ENCODE data around the gene IZUMO1. TPM values are rescaled to one million over a fixed set of nuclear protein-coding genes. Genes with fewer than 3 reads are reported as not detected.
A peak's percentile ranks its signal among the peaks of the same experiment; 100 is the strongest.

The IZUMO1 gene
- total and polyA plus RNA-seq, 10 donors = 0.26 to 5.3 (median 1.0) TPM; not detected in 1

DNA sequence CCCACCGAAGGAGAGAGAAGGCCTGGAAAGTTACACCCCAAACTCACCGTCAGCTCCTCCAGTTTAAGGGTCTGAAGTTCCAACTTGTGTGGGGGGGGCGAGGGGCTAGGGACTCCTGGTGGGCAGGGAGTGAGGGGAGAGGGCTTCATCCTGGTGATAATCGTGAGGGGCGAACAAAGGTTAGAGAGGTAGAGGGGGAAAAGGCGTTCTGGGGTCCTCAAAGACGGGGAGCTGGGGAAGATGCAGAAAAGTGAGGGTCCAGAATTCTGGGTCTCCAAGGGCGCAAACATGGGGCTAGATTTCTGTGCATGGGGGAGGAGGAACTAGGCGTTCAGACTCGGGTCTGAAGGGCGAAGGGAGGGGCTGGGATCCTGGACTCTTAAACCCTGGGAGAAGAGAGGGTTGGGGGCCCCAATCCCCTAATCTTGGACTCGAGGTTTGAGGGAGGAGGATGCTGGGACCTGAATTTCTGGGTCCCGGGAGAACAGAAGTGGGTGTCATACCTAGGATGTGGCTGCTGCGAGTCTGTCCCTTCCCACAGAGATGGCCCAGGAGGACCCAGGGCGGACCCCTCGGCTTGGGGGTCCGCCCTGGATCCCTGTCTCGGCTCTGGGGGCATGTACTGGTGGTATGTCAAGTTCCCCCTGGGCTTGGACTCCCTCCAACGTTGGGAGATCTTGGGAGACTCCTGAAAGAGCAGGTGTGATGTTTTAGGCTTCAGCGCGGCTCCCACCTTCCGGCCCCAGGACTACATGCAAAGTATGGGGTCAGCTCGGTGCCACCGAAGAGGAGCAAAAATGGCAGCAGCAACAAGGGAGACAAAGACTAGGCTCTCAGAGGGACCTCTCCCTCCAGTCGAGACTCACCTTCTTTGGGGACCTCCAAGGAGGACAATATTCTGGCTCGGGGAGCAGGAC is 31.7 kb downstream of the IZUMO1 start:
- Histone ChIP-seq H3K36me3 (no peaks in the 10 kb centered on the region), H3K4me1 (peaks cover 16 to 71% (median 44%) of the 10 kb centered on the region in 6 donors), H3K27me3 (replicated peaks in 1 of 7) (no peaks in the 10 kb centered on the region), H3K27ac (peak overlapping the region; percentile 55 to 88 (median 86)), H3K4me3 (peak overlapping the region; percentile 25 to 78 (median 66)), H3K9me3 (peaks cover 0 to 5% (median 0%) of the 10 kb centered on the region in 8 donors)
- TF ChIP-seq POLR2AphosphoS5 (IDR thresholded peaks at IDR 0.05) (no peak), POLR2A (IDR thresholded peaks at IDR 0.05) (no peak)
- TF ChIP-seq, protein P1, sequence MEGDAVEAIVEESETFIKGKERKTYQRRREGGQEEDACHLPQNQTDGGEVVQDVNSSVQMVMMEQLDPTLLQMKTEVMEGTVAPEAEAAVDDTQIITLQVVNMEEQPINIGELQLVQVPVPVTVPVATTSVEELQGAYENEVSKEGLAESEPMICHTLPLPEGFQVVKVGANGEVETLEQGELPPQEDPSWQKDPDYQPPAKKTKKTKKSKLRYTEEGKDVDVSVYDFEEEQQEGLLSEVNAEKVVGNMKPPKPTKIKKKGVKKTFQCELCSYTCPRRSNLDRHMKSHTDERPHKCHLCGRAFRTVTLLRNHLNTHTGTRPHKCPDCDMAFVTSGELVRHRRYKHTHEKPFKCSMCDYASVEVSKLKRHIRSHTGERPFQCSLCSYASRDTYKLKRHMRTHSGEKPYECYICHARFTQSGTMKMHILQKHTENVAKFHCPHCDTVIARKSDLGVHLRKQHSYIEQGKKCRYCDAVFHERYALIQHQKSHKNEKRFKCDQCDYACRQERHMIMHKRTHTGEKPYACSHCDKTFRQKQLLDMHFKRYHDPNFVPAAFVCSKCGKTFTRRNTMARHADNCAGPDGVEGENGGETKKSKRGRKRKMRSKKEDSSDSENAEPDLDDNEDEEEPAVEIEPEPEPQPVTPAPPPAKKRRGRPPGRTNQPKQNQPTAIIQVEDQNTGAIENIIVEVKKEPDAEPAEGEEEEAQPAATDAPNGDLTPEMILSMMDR (IDR thresholded peaks at IDR 0.05 in 8 of 11, conservative IDR thresholded peaks at IDR 0.05 in 3 of 11) = no peak
- DNase-seq = no peak
- intact Hi-C loops (cut with DNase I; ENCODE audit: low total_unique reads) = no loop called here
- WGBS, 5 donors = 55 to 64% (median 59%) methylated on average over 25 to 26 of the region's 26 CpGs

DNA sequence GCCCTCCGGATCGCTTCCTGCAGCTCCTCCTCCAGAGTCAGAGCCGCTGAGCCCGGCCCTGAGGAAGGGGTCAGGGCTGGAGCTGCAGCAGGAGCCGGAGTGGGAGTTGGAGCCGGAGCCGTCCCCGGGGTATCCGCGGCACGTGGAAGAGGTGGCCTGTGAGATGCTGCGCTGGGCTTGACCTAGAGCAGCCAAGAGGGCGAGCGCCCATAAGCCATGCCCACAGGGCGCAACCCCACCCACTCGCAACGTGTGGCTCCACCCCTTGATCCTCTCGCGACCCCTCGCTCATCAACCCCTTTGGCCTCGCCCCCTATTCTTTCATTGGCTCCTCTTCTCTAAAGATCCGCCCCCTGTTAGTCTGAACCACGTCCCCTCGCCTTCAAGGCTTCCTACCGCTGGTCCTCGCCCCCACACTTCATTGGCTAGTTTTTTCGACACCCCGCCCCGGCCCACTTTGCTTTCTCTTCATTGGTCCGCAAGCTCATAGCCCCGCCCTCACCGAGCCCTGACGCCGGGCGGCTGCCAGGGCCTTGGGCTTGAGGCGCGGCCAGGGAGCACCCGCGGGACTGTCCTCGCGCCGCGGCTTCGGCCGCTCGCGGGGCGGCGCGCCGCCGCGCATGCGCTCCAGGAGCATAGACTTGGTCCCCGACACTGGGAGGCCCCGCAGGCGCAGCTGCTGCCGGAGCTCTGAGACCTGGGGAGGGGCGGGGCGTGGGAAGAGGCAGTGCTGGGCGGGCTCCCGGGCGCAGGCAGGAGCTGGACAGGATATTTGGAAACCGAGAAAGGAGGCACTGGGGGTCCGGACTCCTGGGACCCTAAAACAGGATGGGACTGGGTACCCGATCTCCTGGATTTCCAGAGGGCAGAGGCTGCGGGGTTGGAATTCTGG is 32.6 kb downstream of the IZUMO1 start:
- intact Hi-C loops (cut with DNase I; ENCODE audit: low total_unique reads) = no loop called here
- no peak for TF ChIP-seq POLR2A (IDR thresholded peaks at IDR 0.05)
- peak; percentile 67 to 82 (median 79) for TF ChIP-seq POLR2AphosphoS5 (IDR thresholded peaks at IDR 0.05)
- TF ChIP-seq, protein P1 (IDR thresholded peaks at IDR 0.05 in 8 of 11, conservative IDR thresholded peaks at IDR 0.05 in 3 of 11) = peak in 3 of 11 experiments; percentile 5 to 39 (median 17)
- H3K36me3 ChIP-seq = no peaks in the 10 kb centered on the region
- H3K4me3 ChIP-seq = peak overlapping the region; percentile 45 to 78 (median 66)
- H3K27ac ChIP-seq = peak overlapping the region; percentile 55 to 88 (median 86)
- peaks cover 16 to 62% (median 39%) of the 10 kb centered on the region in 6 donors for H3K4me1 ChIP-seq
- peaks cover 0 to 5% (median 0%) of the 10 kb centered on the region in 8 donors for H3K9me3 ChIP-seq
- WGBS, 5 donors = 0 to 1% (median 1%) methylated on average over 30 to 67 of the region's 67 CpGs
- peak; percentile 97 for DNase-seq
- no peaks in the 10 kb centered on the region for H3K27me3 ChIP-seq (replicated peaks in 1 of 7)

DNA sequence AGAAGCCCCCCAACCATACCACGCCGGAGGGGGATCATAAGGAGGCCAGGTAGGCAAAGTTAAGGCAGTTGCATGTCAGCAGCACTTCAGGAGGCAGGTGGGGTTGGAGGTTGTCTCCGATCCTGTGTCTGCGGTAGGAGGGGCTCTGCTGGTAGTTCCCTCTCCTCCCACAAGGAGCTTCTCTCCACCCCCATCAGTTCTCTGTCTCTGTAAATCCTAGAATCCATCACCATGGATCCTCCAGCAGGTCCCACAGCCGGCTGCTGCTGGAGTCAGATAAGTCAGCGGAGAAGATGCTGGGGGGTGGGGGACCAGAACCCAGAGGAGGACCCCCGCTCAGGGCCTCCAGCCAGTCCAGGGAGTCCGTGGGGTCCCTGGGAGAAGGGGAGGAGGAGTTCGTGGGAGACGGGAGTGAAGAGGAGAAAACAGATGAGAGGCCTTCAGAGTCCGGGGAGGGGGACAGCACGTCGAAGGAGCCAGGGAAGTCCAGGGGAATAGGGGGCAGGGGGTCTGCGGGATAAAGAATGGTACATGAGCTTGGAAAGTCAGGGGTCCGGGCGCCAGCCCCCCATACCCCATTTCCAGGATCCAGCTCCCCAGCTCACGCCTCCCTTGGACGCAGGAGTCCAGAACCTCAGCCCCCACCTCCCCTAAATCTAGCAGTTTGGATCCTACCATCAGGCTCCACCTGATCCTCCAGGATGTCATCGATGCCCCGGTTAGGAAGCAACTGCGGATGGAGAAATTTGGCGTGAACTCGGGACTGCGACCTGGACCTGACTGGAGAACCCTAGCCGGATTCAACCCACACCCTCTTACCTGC is 33.5 kb downstream of the IZUMO1 start:
- H3K4me1 ChIP-seq = peaks cover 16 to 53% (median 35%) of the 10 kb centered on the region in 6 donors
- no peaks in the 10 kb centered on the region for H3K27me3 ChIP-seq (replicated peaks in 1 of 7)
- H3K36me3 ChIP-seq = no peaks in the 10 kb centered on the region
- TF ChIP-seq, protein P1 (IDR thresholded peaks at IDR 0.05 in 8 of 11, conservative IDR thresholded peaks at IDR 0.05 in 3 of 11) = peak in 1 of 11 experiments; percentile 12
- TF ChIP-seq POLR2A (IDR thresholded peaks at IDR 0.05) = no peak
- no peak for TF ChIP-seq POLR2AphosphoS5 (IDR thresholded peaks at IDR 0.05)
- peak overlapping the region; percentile 35 to 88 (median 86) for H3K27ac ChIP-seq
- peaks cover 0 to 5% (median 0%) of the 10 kb centered on the region in 8 donors for H3K9me3 ChIP-seq
- peak overlapping the region; percentile 45 to 78 (median 66) for H3K4me3 ChIP-seq
- intact Hi-C loops (cut with DNase I; ENCODE audit: low total_unique reads) = no loop called here
- WGBS, 5 donors = 14 to 22% (median 16%) methylated on average over 16 to 25 of the region's 25 CpGs
- peak; percentile 81 for DNase-seq
